K562 (cell line): ENCODE results near the gene ADGRL3.

Experiments
- CHCHD3 ChIP-seq: fragments of 250-450 bp; sonication (Bioruptor Pico); IDR thresholded peaks from 2 replicates; pipeline ENCODE4 v2.1.2; 2022; ENCODE audit warnings: mild to moderate bottlenecking
- CREM ChIP-seq: IDR thresholded peaks from 2 replicates; pipeline ENCODE4 v1.6.1; 2014; ENCODE audit warnings: antibody characterized with exemption, low read depth
- GABPB1 ChIP-seq: sonication (generic); formaldehyde crosslinking; IDR thresholded peaks from 2 replicates; pipeline ENCODE4 v1.8.0; 2022; ENCODE audit warnings: mild to moderate bottlenecking, missing genetic modification reagents
- KAT2B ChIP-seq: IDR thresholded peaks from one replicate; pipeline ENCODE4 v1.6.1; 2012; ENCODE audit warnings: low read depth, mild to moderate bottlenecking, control low read depth, inconsistent platforms, low read length, moderate library complexity
- SNAPC5 ChIP-seq: fragments of 250-450 bp; sonication (Bioruptor Pico); IDR thresholded peaks from 2 replicates; pipeline ENCODE4 v1.8.0; 2021; ENCODE audit warnings: moderate library complexity, mild to moderate bottlenecking, inconsistent platforms
- ZKSCAN3 ChIP-seq: fragments of 250-450 bp; sonication (Bioruptor Pico); IDR thresholded peaks from 2 replicates; pipeline ENCODE4 v1.4.0; 2020
- ZNF224 ChIP-seq: sonication (generic); formaldehyde crosslinking; IDR thresholded peaks from 2 replicates; pipeline ENCODE4 v1.8.0; 2022; ENCODE audit warnings: mild to moderate bottlenecking, missing genetic modification reagents
- TF ChIP-seq, protein P1 (sequence below): sonication (generic); formaldehyde crosslinking; IDR thresholded peaks from 2 replicates; pipeline ENCODE4 v1.9.0; 2022; ENCODE audit warnings: mild to moderate bottlenecking, missing genetic modification reagents
- TF ChIP-seq, protein P2 (sequence below): sonication (generic); formaldehyde crosslinking; IDR thresholded peaks from 2 replicates; pipeline ENCODE4 v1.8.1; 2023; ENCODE audit warnings: mild to moderate bottlenecking, missing genetic modification reagents, moderate library complexity
- TF ChIP-seq, protein P3 (sequence below): sonication (generic); formaldehyde crosslinking; IDR thresholded peaks from 2 replicates; pipeline ENCODE4 v1.8.0; 2022; ENCODE audit warnings: missing genetic modification reagents, mild to moderate bottlenecking, borderline replicate concordance

GRCh38 chr4:61872983-61873382 lies 672.9 kb downstream of the ADGRL3 start:
- TF ChIP-seq SNAPC5 (no peak), ZKSCAN3 (CRISPR knock-in tag) (no peak), ZNF224 (CRISPR knock-in tag) (no peak), KAT2B (no peak), GABPB1 (no peak), CREM (no peak), CHCHD3 (CRISPR knock-in tag) (no peak)
- TF ChIP-seq, protein P1, sequence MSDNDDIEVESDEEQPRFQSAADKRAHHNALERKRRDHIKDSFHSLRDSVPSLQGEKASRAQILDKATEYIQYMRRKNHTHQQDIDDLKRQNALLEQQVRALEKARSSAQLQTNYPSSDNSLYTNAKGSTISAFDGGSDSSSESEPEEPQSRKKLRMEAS (CRISPR knock-in tag) = no peak
- TF ChIP-seq, protein P2, sequence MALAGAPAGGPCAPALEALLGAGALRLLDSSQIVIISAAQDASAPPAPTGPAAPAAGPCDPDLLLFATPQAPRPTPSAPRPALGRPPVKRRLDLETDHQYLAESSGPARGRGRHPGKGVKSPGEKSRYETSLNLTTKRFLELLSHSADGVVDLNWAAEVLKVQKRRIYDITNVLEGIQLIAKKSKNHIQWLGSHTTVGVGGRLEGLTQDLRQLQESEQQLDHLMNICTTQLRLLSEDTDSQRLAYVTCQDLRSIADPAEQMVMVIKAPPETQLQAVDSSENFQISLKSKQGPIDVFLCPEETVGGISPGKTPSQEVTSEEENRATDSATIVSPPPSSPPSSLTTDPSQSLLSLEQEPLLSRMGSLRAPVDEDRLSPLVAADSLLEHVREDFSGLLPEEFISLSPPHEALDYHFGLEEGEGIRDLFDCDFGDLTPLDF (CRISPR knock-in tag) = no peak
- TF ChIP-seq, protein P3, sequence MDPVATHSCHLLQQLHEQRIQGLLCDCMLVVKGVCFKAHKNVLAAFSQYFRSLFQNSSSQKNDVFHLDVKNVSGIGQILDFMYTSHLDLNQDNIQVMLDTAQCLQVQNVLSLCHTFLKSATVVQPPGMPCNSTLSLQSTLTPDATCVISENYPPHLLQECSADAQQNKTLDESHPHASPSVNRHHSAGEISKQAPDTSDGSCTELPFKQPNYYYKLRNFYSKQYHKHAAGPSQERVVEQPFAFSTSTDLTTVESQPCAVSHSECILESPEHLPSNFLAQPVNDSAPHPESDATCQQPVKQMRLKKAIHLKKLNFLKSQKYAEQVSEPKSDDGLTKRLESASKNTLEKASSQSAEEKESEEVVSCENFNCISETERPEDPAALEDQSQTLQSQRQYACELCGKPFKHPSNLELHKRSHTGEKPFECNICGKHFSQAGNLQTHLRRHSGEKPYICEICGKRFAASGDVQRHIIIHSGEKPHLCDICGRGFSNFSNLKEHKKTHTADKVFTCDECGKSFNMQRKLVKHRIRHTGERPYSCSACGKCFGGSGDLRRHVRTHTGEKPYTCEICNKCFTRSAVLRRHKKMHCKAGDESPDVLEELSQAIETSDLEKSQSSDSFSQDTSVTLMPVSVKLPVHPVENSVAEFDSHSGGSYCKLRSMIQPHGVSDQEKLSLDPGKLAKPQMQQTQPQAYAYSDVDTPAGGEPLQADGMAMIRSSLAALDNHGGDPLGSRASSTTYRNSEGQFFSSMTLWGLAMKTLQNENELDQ = no peak
